ENCODE data around the gene ST8SIA6.

Gene ST8SIA6

GRCh38 chr10:17386021-17386420 lies 68.4 kb downstream of the ST8SIA6 start:
- no peak for DNase-seq (ENCODE audit: low read depth, low spot score)

DNA sequence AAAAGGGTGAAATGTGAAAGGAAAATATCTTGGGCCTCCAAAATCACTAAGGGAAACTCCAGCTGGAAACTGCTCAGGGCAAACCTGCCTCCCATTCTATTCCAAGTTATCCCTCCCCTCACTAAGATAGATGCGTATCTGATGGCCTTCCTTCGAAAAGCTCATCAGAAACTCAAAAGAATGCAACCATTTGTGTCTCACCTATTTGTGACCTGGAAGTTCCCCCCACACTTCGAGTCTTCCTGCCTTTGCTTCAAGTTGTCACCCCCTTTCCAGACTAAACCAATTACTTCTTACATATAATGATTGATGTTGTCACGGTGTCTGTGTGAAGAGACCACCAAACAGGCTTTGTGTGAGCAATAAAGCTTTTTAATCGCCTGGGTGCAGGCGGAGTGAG lies 69.3 kb downstream of the ST8SIA6 start:
- no peak for DNase-seq (ENCODE audit: low read depth, low spot score)

GRCh38 chr10:17383801-17384555 lies 70.4 kb downstream of the ST8SIA6 start:
- DNase-seq (ENCODE audit: low read depth, low spot score), result no peak

- DNase-seq (ENCODE audit: low read depth, low spot score), result no peak
Measured at GRCh38 chr10:17381502-17382142, 72.8 kb downstream of the ST8SIA6 start.

- no peak for DNase-seq (ENCODE audit: low read depth, low spot score)
Measured at GRCh38 chr10:17380888-17381287, 73.5 kb downstream of the ST8SIA6 start.

DNA sequence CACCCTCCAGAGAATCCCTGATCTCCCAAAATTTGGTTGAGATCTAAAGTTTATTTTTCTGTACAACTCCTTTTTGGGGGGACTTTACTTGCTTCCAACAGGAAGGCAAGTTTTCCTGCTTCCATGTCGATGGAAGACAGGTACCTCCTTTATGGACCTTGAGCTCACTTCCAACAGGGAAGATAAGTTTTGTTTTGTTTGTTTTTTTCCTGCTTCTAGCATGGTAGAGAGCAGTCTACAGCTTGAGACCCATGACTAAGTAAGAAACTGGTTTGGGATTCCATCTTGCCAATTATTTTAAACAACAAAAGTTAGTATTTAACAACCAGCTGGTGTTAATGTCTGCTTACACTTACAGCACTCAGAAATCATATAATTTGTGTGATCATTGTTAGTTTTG lies 74.4 kb downstream of the ST8SIA6 start:
- no peak for DNase-seq (ENCODE audit: low read depth, low spot score)

DNA sequence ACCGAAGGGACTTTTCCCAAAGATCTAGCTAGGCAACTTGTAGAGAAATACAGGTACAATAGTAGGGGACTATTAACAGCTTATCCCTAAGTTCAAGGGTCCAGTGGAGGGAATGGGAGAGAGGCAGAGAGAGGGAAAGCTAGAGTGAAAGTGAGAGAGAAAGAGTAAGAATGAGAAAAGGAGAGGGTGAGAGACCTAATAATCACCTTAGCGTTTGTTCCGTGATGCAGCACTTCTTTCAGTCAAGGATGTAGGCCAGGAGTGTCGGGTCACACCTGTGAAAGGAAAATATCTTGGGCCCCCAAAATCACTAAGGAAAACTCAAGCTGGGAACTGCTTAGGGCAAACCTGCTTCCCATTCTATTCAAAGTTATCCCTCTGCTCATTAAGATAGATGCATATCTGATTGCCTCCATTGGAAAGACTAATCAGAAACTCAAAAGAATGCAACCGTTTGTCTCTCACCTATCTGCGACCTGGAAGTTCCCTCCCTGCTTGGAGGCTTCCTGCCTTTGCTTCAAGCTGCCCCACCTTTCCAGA lies 75.2 kb downstream of the ST8SIA6 start:
- DNase-seq (ENCODE audit: low read depth, low spot score), result no peak

- no peak for DNase-seq (ENCODE audit: low read depth, low spot score)
Measured at GRCh38 chr10:17375936-17376584, 78.3 kb downstream of the ST8SIA6 start.

DNA sequence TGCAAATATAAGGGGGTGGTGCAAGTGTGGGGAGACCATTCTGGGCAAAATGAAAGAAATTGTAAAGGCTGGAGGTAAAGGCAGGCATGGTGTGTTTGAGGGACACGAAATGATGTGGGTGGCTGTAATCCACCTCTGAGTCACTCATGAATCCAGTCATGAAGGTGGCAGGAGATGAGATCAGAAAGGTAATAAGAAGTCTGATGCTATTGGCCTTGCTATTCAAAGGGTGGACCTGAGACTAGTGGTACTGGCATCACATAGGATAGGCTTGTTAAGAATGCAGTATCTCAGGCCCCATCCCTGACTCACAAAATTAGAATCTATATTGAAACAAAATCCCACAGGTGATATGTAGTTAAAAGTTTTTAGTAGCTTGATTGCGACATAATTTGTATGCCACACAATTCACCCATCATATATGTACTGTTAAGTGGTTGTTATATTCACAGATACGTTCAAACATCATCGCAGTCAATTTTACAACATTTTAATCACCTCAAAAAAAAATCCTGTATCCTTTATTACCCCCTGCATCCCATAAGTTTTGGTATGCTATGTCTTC lies 85.6 kb downstream of the ST8SIA6 start:
- no peak for DNase-seq (ENCODE audit: low read depth, low spot score)

- DNase-seq (ENCODE audit: low read depth, low spot score), result no peak
Measured at GRCh38 chr10:17366705-17367104, 87.7 kb downstream of the ST8SIA6 start.

DNA sequence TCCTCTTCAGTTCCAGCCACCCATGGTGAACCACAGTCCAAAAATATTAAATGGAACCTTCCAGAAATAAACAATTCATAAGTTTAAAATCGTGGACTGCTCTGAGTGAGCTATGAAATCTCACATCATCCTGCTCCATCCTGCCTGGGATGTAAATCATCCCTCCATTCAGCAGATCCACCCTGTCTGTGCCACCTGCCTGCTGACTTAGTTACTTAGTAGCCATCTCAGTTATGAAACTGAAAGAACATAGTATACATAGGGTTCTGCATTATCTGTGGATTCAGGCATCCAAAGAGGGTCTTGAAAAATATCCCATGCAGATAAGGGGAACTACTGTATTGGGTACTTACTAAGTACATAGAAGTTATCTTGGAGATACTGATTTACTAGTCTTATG lies 89.0 kb downstream of the ST8SIA6 start:
- DNase-seq (ENCODE audit: low read depth, low spot score), result no peak

GRCh38 chr10:17358461-17358860 lies 95.9 kb downstream of the ST8SIA6 start:
- DNase-seq (ENCODE audit: low read depth, low spot score), result no peak

- DNase-seq (ENCODE audit: low read depth, low spot score), result no peak
Measured at GRCh38 chr10:17357781-17358180, 96.6 kb downstream of the ST8SIA6 start.

- DNase-seq (ENCODE audit: low read depth, low spot score), result no peak
Measured at GRCh38 chr10:17356820-17357219, 97.6 kb downstream of the ST8SIA6 start.

- no peak for DNase-seq (ENCODE audit: low read depth, low spot score)
Measured at GRCh38 chr10:17354781-17355180, 99.6 kb downstream of the ST8SIA6 start.

DNA sequence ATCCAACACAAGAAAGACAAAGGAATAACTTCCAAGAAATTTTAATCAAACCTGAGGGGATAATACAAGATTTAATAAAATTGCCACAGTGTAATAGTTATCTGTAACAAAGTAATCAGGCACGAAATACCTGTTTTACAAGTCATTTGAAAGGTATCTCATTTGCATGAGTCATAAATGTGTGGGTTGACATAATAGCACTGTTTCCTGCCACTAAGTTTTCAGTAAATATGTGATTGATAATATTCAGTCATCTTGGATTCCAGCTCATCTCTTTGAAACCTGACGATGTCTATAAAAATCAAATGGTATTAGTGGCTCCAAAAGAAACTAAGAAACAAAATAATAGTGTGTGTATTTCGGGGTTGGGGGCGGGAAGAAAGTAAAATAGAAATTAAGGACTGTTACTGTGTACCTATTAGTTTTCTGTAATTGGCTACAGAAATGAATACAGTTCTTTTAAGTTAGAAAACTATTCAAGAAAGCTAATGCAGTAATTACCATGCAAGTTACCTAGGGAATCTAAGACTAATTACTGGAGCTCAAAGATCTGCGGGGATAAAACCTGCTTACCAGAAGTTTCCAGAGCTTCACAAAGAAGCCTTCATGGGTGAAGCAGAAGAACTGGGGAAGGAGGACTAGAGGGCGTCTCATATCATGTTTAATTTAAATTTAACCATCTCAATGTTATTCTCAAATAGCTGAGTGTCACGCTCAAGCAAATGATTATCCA lies 100.7 kb downstream of the ST8SIA6 start:
- DNase-seq (ENCODE audit: low read depth, low spot score), result no peak

- DNase-seq (ENCODE audit: low read depth, low spot score), result no peak
Measured at GRCh38 chr10:17352583-17352982, 101.8 kb downstream of the ST8SIA6 start.

GRCh38 chr10:17351506-17351905 lies 102.9 kb downstream of the ST8SIA6 start:
- DNase-seq (ENCODE audit: low read depth, low spot score), result no peak

- no peak for DNase-seq (ENCODE audit: low read depth, low spot score)
Measured at GRCh38 chr10:17349717-17350116, 104.7 kb downstream of the ST8SIA6 start.

DNA sequence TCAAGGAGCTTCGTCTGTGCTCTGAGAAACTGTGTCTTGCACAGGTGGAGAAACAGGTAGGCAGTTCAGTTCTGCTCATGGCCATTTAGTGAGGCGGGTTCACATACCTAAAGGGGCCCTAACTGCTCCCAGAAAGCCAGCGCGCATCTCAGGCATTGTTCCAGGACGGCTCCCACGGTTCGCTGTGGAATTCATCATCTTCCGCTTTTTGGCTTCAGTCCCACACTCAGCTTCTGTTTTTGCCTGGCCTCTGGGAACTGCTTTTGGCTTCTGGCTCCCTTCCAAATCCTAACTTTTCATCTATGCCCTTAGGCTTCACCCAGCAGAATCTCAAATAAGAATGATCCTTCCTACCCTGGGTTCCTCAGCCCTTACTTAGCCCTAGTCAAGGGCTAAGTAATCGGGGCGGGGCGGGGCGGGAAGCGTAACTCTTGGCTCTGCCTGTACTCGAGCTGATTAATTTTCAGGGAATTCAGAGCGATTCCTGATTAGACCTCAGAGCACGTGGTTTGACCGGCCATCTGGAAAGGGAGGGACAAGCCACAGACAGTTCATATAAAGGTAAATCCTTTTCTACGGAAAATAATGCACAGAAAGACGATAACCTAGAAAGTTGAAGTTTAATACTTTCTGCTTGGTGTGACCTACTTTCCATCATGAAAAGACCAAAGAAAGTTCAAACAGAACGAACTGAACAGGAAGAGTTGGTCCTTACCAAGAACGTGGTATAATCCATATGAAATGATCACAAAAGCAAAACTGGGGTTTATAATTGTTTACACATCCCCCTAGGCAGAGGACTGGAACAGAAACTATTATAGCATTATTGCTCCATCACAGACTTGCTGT lies 105.7 kb downstream of the ST8SIA6 start:
- DNase-seq (ENCODE audit: low read depth, low spot score), result peak; percentile 26

All from smooth muscle cell of the brain vasculature (primary cell).